ENCODE data around the gene MAP3K12. TPM values are rescaled to one million over a fixed set of nuclear protein-coding genes. Genes with fewer than 3 reads are reported as not detected.

The MAP3K12 gene
- total RNA-seq, 1 donor from 2014 or later, result 6.0 TPM

- Mint-ChIP-seq H3K9me3 (no peaks in the 10 kb centered on the region), H3K4me1 (peaks cover 47% of the 10 kb centered on the region), H3K4me3 (peak overlapping the region; percentile 67), H3K36me3 (ENCODE audit: low read depth) (peaks cover 3% of the 10 kb centered on the region), H3K27ac (peak overlapping the region; percentile 50), H3K27me3 (no peaks in the 10 kb centered on the region)
- ChIA-PET POLR2A (no interaction called here), CTCF (interaction anchor here (0.9 kb wide), 1 partner anchor 146 kb away, joined by 3 read pairs; no protein-coding TSS in a partner anchor)
- no peak for DNase-seq
- ATAC-seq (ENCODE audit: low read depth), result no peak
- intact Hi-C loops (cut with micrococcal nuclease), result no loop called here
- TF ChIP-seq, protein P1, sequence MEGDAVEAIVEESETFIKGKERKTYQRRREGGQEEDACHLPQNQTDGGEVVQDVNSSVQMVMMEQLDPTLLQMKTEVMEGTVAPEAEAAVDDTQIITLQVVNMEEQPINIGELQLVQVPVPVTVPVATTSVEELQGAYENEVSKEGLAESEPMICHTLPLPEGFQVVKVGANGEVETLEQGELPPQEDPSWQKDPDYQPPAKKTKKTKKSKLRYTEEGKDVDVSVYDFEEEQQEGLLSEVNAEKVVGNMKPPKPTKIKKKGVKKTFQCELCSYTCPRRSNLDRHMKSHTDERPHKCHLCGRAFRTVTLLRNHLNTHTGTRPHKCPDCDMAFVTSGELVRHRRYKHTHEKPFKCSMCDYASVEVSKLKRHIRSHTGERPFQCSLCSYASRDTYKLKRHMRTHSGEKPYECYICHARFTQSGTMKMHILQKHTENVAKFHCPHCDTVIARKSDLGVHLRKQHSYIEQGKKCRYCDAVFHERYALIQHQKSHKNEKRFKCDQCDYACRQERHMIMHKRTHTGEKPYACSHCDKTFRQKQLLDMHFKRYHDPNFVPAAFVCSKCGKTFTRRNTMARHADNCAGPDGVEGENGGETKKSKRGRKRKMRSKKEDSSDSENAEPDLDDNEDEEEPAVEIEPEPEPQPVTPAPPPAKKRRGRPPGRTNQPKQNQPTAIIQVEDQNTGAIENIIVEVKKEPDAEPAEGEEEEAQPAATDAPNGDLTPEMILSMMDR (IDR thresholded peaks at IDR 0.05), result no peak
Measured at GRCh38 chr12:53498235-53498630, 1.0 kb downstream of the MAP3K12 start.

DNA sequence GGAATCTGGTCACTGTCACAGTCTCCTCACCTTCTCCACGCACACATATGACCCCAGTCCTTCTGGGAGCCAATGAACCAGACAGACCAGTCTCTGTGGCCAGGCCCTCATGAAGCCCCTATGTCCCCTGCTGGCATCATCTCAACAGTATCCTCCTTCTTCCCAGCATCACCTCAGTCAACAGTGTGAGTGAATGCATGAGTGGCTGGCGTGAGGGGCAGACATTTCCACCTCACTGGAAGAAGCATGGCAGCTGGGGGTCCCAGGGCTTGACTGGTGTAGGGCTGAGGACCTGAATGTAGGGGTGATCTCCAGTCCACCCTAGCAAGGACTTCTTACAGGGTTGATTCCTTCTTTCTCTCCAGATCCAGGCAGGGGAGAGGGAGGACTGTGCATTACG lies 1.8 kb downstream of the MAP3K12 start:
- POLR2A ChIA-PET, result no interaction called here
- intact Hi-C loops (cut with micrococcal nuclease), result no loop called here

DNA sequence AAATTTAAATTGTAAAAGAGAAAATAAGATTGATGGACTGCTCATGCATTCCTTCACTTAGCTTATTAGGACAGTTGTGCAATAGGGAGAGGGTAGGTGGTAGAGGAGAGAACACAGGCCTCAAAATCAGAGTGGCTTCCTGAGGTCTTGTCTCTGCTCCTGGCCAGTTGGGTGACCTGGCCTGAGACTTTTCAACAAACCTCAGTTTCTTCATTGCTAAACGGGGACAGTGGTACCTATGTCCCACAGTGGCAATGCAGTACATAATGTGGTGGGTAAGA lies 2.6 kb downstream of the MAP3K12 start:
- Mint-ChIP-seq H3K4me1 (peaks cover 45% of the 10 kb centered on the region), H3K27ac (no peak overlapping the region), H3K9me3 (no peaks in the 10 kb centered on the region), H3K36me3 (ENCODE audit: low read depth) (peaks cover 3% of the 10 kb centered on the region), H3K27me3 (no peaks in the 10 kb centered on the region), H3K4me3 (no peak overlapping the region)
- intact Hi-C loops (cut with micrococcal nuclease), result no loop called here
- TF ChIP-seq, protein P1 (IDR thresholded peaks at IDR 0.05), result no peak
- POLR2A ChIA-PET, result no interaction called here
- ATAC-seq (ENCODE audit: low read depth) (no peak), DNase-seq (no peak)
- CTCF ChIA-PET, result no interaction called here

More for the DNA sequence above, 1.8 kb downstream of the MAP3K12 start:
- Mint-ChIP-seq H3K27me3 (no peaks in the 10 kb centered on the region), H3K27ac (no peak overlapping the region), H3K9me3 (no peaks in the 10 kb centered on the region), H3K4me3 (no peak overlapping the region), H3K36me3 (ENCODE audit: low read depth) (peaks cover 3% of the 10 kb centered on the region), H3K4me1 (peaks cover 46% of the 10 kb centered on the region)
- TF ChIP-seq, protein P1 (IDR thresholded peaks at IDR 0.05), result no peak
- DNase-seq (no peak), ATAC-seq (ENCODE audit: low read depth) (no peak)
- CTCF ChIA-PET, result interaction anchor here (0.9 kb wide), 1 partner anchor 145 kb away, joined by 3 read pairs; no protein-coding TSS in a partner anchor

GRCh38 chr12:53495903-53496751 lies 3.1 kb downstream of the MAP3K12 start:
- no peak overlapping the region for H3K4me3 Mint-ChIP-seq
- no peak for ATAC-seq (ENCODE audit: low read depth)
- H3K27ac Mint-ChIP-seq, result no peak overlapping the region
- TF ChIP-seq, protein P1 (IDR thresholded peaks at IDR 0.05), result no peak
- H3K27me3 Mint-ChIP-seq, result no peaks in the 10 kb centered on the region
- no peaks in the 10 kb centered on the region for H3K9me3 Mint-ChIP-seq
- H3K36me3 Mint-ChIP-seq (ENCODE audit: low read depth), result peaks cover 2% of the 10 kb centered on the region
- POLR2A ChIA-PET, result no interaction called here
- no peak for DNase-seq
- intact Hi-C loops (cut with micrococcal nuclease), result no loop called here
- H3K4me1 Mint-ChIP-seq, result peaks cover 42% of the 10 kb centered on the region
- CTCF ChIA-PET, result no interaction called here

DNA sequence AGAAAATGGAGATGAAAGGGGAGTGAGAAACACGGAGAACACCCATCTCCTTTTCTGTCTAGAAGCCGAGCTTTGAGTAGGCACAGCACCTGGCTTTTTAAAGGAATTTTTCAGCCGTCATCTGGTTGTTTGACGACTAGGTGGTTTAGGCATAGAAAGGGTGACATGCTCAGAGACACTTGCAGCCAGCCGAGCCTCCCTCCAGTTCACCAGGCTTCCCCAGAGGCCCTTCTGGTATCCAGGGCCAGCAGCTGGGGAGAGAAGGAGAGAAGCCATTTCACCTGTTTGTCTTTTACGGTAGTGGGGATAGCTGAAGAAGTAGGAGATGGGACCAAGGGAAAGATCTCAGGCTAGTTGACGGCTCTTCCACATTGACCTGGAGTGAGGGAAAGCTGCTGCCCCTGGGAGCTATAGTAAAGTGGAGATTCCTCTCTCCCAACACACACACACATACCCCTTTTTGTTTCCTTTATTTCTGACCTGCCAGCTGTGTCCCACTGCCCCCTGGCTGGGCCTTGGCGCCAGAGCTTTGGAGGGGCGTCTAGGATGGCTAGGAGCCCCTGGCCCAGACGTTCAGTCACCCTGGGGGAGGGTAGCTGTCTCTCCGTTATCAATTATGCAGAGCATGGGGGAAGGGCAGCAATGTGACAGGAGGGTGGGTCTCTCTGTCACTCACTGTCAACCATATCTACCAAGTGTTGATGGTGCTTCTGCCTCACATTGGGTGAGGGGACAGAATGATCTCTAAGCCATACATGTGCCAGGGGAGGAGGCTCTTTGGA lies 5.5 kb downstream of the MAP3K12 start:
- H3K4me3 Mint-ChIP-seq, result peak overlapping the region; percentile 87
- intact Hi-C loops (cut with micrococcal nuclease), result loop anchor here (1.0 to 2.0 kb wide), 3 partner anchors 8 to 173 kb away; partner anchors contain the start of genes AAAS, PRR13 and TARBP2

More for the DNA sequence above, 5.5 kb downstream of the MAP3K12 start:
- DNase-seq (no peak), ATAC-seq (ENCODE audit: low read depth) (no peak)
- H3K9me3 Mint-ChIP-seq, result no peaks in the 10 kb centered on the region
- peak overlapping the region; percentile 84 for H3K27ac Mint-ChIP-seq
- CTCF ChIA-PET, result interaction anchor here (1.0 to 1.4 kb wide), 4 partner anchors 12 to 170 kb away, joined by 3 to 7 read pairs (median 4); no protein-coding TSS in a partner anchor
- H3K27me3 Mint-ChIP-seq, result no peaks in the 10 kb centered on the region
- TF ChIP-seq, protein P1 (IDR thresholded peaks at IDR 0.05), result no peak
- no peaks in the 10 kb centered on the region for H3K36me3 Mint-ChIP-seq (ENCODE audit: low read depth)
- peaks cover 28% of the 10 kb centered on the region for H3K4me1 Mint-ChIP-seq
- POLR2A ChIA-PET, result interaction anchor here (0.6 to 3.5 kb wide), 5 partner anchors 8 to 52 kb away, joined by 3 to 18 read pairs (median 4); partner anchors contain the start of genes PRR13 and TARBP2
